MM.1S (cell line): Measurements from ENCODE around the gene E2F3.

Source experiments
- CTCF ChIP-seq: fragments of 300-600 bp; sonication (generic); IDR thresholded peaks from 2 replicates; pipeline ENCODE4 v1.5.1; 2016; ENCODE audit warnings: antibody characterized with exemption, low read length, mixed read lengths
- EZH2 ChIP-seq: fragments of 300-600 bp; sonication (generic); optimal IDR thresholded peaks from 2 replicates; pipeline ENCODE3; 2017; ENCODE audit warnings: low read depth, mild to moderate bottlenecking, antibody characterized with exemption, low read length, mixed read lengths
- EZH2phosphoT487 ChIP-seq: fragments of 300-600 bp; sonication (generic); IDR thresholded peaks from 2 replicates; pipeline ENCODE4 v1.6.1; 2018; ENCODE audit warnings: antibody characterized with exemption, low read length

DNA sequence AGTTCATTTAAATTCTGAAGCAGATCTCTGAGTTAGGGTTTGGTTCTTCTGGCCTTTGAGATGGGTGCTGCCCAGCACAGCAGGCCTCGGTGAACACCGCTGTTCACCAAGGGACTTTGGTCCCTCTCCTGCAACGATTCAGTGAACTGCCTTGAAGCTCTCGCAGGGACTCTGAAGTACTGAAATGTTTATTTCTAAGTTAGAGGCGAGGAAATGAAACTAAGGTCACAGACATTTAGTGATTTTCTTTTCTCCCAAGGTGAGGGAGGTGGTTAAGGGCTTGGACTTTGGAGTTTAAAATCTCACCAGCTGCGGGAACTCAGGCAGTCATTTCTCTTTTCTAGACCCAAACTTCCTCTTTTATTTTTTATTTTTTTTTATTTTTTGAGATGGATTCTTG lies 26.2 kb downstream of the E2F3 start:
- TF ChIP-seq CTCF = no peak
- no peak for TF ChIP-seq EZH2phosphoT487
- no peak for TF ChIP-seq EZH2
